Measurements from ENCODE around the gene PMF1.

PMF1 gene

DNA sequence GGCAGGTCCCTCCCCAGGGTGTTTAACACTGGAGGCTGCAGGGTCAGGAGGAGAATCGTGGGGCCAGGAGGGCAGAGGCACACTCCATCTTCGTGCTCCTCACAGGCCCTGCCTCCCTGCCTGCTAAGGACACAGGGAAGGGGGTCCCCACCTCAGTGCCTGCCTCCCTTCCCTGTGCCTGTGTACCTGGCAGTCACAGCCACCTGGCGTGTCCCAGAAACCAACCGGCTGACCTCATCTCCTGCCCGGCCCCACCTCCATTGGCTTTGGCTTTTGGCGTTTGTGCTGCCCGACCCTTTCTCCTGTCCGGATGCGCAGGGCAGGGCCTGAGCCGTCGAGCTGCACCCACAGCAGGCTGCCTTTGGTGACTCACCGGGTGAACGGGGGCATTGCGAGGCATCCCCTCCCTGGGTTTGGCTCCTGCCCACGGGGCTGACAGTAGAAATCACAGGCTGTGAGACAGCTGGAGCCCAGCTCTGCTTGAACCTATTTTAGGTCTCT is 28.6 kb downstream of the PMF1 start:
- DNase-seq = no peak

- DNase-seq = no peak
Measured at GRCh38 chr1:156241926-156242325, 29.1 kb downstream of the PMF1 start, which contains the start of gene BGLAP. BGLAP (plus strand) TSS chr1:156242184; CDS start chr1:156242232, 48 bp downstream.

DNA sequence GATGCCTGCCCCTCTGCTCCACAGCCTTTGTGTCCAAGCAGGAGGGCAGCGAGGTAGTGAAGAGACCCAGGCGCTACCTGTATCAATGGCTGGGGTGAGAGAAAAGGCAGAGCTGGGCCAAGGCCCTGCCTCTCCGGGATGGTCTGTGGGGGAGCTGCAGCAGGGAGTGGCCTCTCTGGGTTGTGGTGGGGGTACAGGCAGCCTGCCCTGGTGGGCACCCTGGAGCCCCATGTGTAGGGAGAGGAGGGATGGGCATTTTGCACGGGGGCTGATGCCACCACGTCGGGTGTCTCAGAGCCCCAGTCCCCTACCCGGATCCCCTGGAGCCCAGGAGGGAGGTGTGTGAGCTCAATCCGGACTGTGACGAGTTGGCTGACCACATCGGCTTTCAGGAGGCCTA is 29.9 kb downstream of the PMF1 start:
- DNase-seq = no peak

DNA sequence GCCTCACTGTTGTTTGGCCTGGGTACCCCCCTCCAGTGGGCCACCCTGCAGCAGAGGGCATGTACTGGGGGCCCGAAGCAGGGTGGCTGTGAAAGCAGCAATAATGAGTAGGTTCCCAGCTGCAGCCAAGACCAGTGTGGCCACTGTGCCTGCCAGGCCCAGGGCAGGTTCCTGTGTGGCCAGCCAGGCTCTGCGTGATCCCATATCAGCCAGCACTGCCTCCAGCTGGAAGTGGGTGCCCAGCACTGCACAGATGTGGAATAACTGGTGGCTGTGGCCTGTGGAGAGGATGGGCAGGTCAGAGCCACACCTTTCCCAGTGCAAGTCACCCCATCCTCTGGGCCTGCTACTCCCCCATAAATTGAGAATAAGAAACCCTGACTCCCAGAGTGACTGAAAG is 31.3 kb downstream of the PMF1 start:
- DNase-seq = no peak

DNA sequence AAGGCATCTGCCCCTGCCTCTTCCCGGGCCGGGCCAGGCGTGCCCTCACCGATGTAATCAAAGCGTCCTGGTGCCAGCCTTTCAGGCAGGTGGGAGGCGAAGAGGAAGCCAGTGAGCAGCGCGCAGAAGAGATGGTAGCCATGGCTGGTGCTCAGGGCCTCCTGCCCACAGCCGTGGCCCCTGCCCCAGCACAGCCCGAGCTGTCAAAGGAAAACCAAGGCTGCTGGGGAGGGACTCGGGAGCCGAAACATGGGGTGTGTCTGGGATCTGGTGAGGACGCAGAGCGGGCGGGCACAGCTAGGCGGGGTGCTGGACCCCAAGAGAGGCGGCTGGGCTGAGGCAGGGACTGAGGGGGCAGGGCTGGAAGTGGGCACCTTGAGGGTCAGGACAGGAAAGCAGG is 31.9 kb downstream of the PMF1 start:
- no peak for DNase-seq

GRCh38 chr1:156245451-156246232 is 32.8 kb downstream of the PMF1 start:
- no peak for DNase-seq

DNA sequence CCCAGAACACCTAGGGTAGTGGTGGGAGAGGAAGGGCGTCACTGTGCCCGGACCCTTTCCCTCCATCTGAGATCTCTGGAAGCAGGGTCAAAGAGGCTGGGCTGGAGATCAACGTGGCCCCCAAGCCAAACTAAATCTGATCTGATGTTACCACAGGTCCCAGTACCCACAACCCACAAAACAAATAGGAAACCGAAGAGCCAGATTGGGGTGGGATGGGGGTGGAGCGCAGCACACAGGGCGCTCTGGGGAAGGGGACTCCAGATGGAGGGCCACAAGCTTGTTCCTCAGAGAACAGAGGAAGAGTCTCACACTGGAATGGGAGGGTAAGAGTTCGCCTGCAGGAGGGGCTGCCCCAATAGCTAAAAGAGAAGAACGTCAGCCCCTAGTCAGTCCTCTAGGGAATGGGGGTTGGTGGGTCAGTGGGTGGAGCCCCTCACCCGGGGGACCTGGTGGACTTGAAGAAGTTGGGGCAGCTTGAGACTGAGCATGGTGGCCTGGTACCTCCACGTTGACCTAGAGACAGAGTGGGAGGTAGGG is 33.5 kb downstream of the PMF1 start:
- DNase-seq = no peak

GRCh38 chr1:156246781-156247459 is 34.1 kb downstream of the PMF1 start:
- no peak for DNase-seq

DNA sequence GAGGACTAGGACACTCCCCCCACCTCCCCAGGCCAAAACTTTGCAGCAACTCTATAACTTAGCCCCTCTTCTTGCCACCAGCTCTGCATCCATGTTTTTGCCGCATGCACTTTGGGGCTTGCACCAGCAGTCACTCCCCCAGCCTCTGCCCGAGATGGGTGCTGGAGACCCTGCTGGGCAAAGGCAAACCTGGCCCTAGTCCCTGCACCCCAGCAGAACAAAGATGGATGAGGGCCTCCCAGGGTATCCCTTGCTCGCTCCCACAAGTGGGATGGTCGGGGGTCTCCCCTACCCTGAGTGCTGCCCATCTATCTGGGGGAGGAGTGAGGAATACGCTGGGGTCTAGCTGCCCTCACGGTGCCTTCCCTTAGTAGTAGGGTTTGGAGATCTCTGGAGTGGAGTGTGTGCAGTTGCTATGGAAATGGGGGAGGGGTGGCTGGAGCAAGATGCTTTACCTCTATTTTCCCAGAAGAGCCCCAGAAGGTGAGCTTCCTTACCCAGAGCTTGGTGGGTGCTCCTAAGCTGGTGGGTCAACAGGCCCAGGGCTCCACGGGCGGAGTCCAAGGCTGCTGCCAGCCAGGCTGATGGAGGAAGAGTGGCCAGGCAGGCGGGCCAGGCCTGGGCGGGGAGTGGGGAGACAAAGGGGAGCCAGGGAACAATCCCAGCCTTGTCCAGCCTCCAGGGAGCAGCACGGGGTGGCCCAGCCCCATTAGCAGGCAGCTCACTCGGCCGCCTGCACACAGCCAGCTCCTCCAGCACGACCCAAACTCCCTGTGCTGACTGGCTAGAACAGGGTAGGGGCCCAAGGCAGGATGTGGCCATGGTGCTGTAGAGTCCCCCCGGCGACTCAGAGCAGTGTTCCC is 34.9 kb downstream of the PMF1 start, which contains the start of gene PAQR6:
PAQR6 (minus strand) TSS at position 597 of the 863 bp plus-strand sequence. CDS start 1,325 bp downstream, outside the sequence.
- no peak for DNase-seq

GRCh38 chr1:156248323-156248683 is 35.5 kb downstream of the PMF1 start:
- DNase-seq = no peak

DNA sequence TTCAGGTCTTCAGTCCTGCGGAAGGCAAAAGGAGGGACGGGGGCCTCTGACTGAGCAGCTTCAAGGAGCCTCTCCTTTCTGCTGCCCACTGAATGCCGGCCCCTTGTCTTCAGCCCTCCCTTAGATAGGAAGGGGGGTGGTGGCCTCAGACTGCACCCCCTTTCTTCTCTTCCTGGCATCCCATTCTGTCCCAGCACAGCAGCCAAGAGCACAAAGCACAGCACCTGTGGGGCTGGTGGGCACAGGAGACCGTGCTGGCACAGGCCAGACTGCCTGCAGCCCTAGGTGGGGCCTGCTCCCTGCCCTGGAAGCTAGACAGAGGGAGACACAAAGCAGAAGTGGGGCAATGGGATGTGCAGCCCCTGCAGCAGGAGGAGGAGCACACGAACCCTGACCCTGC is 36.8 kb downstream of the PMF1 start:
- no peak for DNase-seq

DNA sequence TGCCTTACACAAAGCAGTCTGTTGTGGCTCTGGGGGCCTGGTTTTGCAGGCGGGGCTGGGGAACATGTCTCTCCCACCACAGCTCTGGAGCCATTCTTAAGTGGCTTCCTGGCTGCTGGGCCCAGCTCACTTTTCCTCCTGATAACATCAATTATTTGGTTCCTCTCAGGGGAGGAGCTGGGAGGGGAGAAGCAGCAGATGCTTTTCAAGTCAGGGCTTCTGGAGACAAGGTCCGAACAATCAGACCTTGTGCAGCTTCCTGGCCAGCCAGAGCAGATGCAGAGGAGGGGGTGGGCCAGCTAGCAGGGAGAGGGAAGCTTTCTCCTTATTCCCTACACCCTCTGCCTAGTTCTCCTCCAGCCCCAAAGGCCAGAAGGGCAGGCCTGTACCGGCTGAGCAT is 38.7 kb downstream of the PMF1 start:
- no peak for DNase-seq

DNA sequence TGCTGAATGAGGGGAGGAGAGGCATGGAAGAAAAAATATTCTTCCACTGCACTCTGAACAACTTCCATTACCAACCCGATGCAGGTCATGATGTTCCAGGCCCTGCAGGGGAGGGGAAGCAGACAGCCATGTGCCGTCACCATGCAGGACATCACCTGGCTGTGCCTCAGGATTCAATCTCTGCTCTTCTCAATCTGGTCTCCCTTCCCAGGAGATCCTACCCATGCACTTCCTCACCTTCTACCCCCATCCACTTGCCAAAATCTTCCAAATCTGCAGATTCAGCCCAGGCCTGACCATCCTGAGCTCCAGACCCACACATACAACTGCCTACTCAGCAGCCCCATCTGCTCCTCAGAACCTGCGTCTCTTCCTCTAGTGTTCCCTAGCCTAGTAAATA is 40.8 kb downstream of the PMF1 start:
- no peak for DNase-seq

DNA sequence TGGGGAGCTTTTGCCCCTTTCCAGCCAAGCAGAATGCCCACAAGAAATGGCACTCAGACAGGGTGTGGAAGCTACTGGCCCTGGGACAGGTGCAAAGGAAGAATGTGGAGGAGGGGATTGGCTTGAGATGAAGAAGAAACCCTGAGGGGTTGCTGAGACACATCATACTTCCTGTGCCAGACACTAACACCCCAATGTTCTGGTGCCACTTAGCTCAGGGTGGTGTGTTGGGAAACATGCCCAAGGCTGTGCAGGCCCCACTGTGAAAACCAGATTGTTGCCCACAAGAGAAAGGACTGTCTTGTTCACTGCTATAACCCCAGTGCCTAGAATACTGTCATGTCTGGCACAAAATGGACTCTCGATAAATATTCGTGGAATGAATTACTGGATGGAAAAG is 44.9 kb downstream of the PMF1 start:
- DNase-seq = no peak

GRCh38 chr1:156258859-156259258 is 46.1 kb downstream of the PMF1 start:
- DNase-seq = no peak

DNA sequence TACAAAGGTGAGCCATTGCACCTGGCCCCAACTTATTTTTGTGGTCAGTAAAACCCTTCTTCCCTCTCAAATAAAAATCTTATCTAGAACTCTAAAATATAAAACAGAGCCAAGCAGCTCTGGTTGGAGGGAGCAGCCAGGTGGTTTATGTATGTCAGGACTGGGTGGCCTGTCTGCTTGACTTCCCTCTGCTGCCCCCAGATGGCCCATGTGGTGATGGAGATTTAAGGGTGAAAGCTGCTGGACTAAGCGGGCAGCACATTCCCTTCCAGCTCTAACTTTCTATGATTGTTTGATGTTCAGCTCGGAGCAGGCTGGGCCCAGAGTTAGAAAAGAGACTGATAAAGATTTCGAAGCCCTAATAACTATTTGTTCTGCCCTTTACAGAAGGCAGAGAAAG is 47.0 kb downstream of the PMF1 start:
- no peak for DNase-seq

GRCh38 chr1:156260896-156261295 is 48.1 kb downstream of the PMF1 start:
- no peak for DNase-seq

GRCh38 chr1:156262461-156263287 is 49.9 kb downstream of the PMF1 start:
- DNase-seq = no peak

DNA sequence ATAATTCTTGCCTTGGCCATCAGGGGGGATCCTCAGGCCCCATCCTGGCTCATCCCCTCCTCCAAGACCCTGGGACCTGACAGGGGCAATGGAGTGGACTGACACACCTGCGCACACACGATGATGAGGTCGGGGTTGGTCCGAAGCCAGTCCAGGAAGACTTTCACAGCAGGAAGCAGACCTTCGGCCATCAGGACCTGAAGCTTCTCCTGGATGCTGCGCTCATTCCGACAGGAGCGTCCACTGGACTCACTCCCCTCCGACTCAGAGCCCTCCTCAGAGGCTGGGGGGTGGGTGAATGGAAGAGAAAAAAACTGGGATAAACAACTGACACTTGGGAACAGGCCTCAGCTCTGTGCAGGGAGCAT is 50.5 kb downstream of the PMF1 start:
- DNase-seq = no peak

DNA sequence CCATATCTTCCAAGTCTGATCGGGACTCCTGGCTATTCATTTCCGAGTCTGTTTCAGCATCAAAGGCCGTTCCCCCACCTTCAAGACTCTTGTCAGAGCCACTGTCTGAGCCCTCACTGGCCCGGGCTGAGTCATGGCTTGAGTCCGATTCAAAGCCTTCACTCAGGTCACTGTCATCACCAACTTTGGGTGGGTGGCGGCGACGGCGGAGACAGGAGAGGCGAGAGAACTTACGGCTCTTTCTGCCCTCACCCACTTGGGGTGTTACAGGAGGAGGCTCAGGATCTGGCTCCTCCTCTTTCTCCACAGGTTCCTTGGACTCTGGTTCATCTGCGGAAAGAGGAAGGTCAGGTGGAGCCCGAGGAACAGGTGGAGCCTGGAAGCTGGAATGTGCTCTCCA is 53.2 kb downstream of the PMF1 start:
- no peak for DNase-seq

DNA sequence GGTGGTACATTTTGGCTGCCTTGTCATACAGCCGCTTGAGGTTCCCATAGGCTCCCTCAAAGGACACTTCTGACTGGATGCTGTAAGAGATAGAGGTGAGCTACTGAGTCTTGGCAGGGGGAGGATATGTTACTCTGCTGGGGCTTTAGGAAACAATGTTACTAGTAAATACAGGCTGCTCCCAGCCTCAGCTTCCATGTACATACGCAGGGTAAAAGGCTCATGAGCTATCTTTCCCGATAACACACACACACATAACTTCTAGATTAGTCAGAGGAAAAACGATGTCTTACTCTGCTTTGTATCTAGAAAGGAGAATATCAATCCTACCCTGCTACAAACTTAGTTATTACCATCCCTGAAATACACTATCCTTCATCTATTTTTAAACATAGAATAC is 55.5 kb downstream of the PMF1 start:
- DNase-seq = no peak

- DNase-seq = no peak
Measured at GRCh38 chr1:156270314-156270713, 57.5 kb downstream of the PMF1 start.

All from NCI-H187 (cell line).